Ovary (tissue), 3 donors: Measurements from ENCODE around the gene DICER1.

Source experiments
- EP300 ChIP-seq: sonication (generic); formaldehyde crosslinking; IDR thresholded peaks from one replicate; pipeline ENCODE4 v1.6.1; 2017; ENCODE audit warnings: antibody characterized with exemption
- TF ChIP-seq, protein P1 (sequence below), 3 donors: fragments of 450-650 bp in 2 of 3; fragments of 200-600 bp in 1 of 3; IDR thresholded peaks; one replicate each; pipeline versions ENCODE4 v1.5.1 to v1.8.0; 2016 to 2022; ENCODE audit warnings: antibody characterized with exemption in 3 of 3, mild to moderate bottlenecking in 1 of 3
- donor health status: DM: no; HTN: no; CAD: no.

DNA sequence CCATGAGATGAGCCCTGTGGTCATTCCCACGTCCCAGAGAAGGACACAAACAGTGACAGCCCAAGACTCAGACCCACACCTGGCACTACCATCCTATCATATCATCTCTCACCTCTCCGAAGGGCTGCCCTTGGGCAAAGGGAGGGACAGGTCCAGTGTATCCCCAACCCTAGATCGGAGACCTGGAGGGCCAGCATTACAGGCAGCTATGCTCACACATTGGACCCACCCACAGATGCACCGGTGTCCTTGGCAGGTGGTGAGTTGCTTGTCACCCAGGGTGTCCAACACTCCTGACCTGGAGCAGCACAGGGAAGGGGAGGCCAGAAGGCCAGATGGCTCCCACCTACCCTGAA, 117.4 kb downstream of the DICER1 start:
- TF ChIP-seq, protein P1, sequence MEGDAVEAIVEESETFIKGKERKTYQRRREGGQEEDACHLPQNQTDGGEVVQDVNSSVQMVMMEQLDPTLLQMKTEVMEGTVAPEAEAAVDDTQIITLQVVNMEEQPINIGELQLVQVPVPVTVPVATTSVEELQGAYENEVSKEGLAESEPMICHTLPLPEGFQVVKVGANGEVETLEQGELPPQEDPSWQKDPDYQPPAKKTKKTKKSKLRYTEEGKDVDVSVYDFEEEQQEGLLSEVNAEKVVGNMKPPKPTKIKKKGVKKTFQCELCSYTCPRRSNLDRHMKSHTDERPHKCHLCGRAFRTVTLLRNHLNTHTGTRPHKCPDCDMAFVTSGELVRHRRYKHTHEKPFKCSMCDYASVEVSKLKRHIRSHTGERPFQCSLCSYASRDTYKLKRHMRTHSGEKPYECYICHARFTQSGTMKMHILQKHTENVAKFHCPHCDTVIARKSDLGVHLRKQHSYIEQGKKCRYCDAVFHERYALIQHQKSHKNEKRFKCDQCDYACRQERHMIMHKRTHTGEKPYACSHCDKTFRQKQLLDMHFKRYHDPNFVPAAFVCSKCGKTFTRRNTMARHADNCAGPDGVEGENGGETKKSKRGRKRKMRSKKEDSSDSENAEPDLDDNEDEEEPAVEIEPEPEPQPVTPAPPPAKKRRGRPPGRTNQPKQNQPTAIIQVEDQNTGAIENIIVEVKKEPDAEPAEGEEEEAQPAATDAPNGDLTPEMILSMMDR (IDR thresholded peaks at IDR 0.05) = no peak
- TF ChIP-seq EP300 = no peak
